Caco-2 (cell line): ENCODE measurements around the gene ROBO1. TPM values are rescaled to one million over a fixed set of nuclear protein-coding genes. Genes with fewer than 3 reads are reported as not detected.
A peak's percentile ranks its signal among the peaks of the same experiment; 100 is the strongest.

Experiments
- BruUV-seq: library from RNA; stranded (reverse); fragments of 400-500 nt; replicated peaks from 2 replicates; lab custom pipeline; 2021; lab: Mats Ljungman, UMichigan
- CTCF ChIA-PET: fragments of 300-600 bp; sonication (Branson Sonifier 250); formaldehyde crosslinking; loops from one replicate; lab custom pipeline; 2022; ENCODE audit warnings: antibody characterized with exemption; lab: Charles Lee
- POLR2A ChIA-PET: fragments of 300-600 bp; sonication (Branson Sonifier 250); formaldehyde crosslinking; loops from one replicate; lab custom pipeline; 2022; ENCODE audit warnings: antibody characterized with exemption; lab: Charles Lee
- DNase-seq, 2 experiments: peaks; one replicate each; pipeline versions ENCODE4 v3.0.0 to v3.0.0-alpha.2; 2020 to 2022
- H3K27me3 ChIP-seq: replicated peaks from 2 replicates; pipeline ENCODE4 v1.6.0; 2011; ENCODE audit warnings: low read length; ENCODE audit not compliant: control insufficient read depth, insufficient read depth
- H3K36me3 ChIP-seq: 2 replicates; pipeline ENCODE4 v1.5.1; 2011; ENCODE audit warnings: low read length; ENCODE audit not compliant: control insufficient read depth, insufficient read depth
- H3K4me1 ChIP-seq: fragments of 250-450 bp; sonication (Bioruptor Pico); 2 replicates; pipeline ENCODE4 v1.5.1; 2020; ENCODE audit warnings: mild to moderate bottlenecking
- H3K4me3 ChIP-seq: 2 replicates; pipeline ENCODE4 v1.5.1; 2011; ENCODE audit warnings: low read depth, mild to moderate bottlenecking, control low read depth, low read length
- H3K9me3 ChIP-seq: fragments of 250-450 bp; sonication (Bioruptor Pico); 2 replicates; pipeline ENCODE4 v1.5.1; 2020; ENCODE audit warnings: mild to moderate bottlenecking, moderate library complexity
- H3K27ac Mint-ChIP-seq: one replicate; pipeline ENCODE4 v1.8.0; 2022; ENCODE audit warnings: mixed read lengths; ENCODE audit not compliant: unreplicated experiment
- H3K27me3 Mint-ChIP-seq: one replicate; pipeline ENCODE4 v1.8.0; 2022; ENCODE audit warnings: mixed read lengths; ENCODE audit not compliant: insufficient read depth, unreplicated experiment
- H3K36me3 Mint-ChIP-seq: one replicate; pipeline ENCODE4 v1.8.0; 2022; ENCODE audit warnings: mild to moderate bottlenecking, mixed read lengths; ENCODE audit not compliant: insufficient read depth, unreplicated experiment
- H3K4me1 Mint-ChIP-seq: one replicate; pipeline ENCODE4 v1.8.0; 2022; ENCODE audit warnings: low read depth, mixed read lengths; ENCODE audit not compliant: unreplicated experiment
- H3K4me3 Mint-ChIP-seq: one replicate; pipeline ENCODE4 v1.8.0; 2022; ENCODE audit warnings: mild to moderate bottlenecking, moderate library complexity, mixed read lengths; ENCODE audit not compliant: unreplicated experiment
- H3K9me3 Mint-ChIP-seq: one replicate; pipeline ENCODE4 v1.8.0; 2022; ENCODE audit warnings: mixed read lengths; ENCODE audit not compliant: unreplicated experiment
- intact Hi-C: fragments of 100-400 bp; cut with micrococcal nuclease; formaldehyde crosslinking; loops from one replicate; pipeline ENCODE4 v1.10.0; 2022; ENCODE audit not compliant: unreplicated experiment
- total RNA-seq: library from RNA; stranded (reverse); gene quantifications from 2 replicates; pipeline ENCODE4 v1.2.3, GENCODE V29; 2022
- TF ChIP-seq, protein P1 (sequence below), 2 experiments: fragments of 200-600 bp in 1 of 2; IDR thresholded peaks; 1 replicate in 1 of 2; 2 replicates in 1 of 2; pipeline versions ENCODE4 v1.5.1 to v1.8.0; 2011 to 2022; ENCODE audit warnings: antibody characterized with exemption in 1 of 2, control low read depth in 1 of 2, inconsistent platforms in 1 of 2, low read depth in 1 of 2, low read length in 1 of 2, mild to moderate bottlenecking in 1 of 2, moderate library complexity in 1 of 2; ENCODE audit not compliant: insufficient read depth in 1 of 2, severe bottlenecking in 1 of 2, unreplicated experiment in 1 of 2

ROBO1 gene
- total RNA-seq, 1 experiment from 2014 or later: 1.8 TPM

DNA sequence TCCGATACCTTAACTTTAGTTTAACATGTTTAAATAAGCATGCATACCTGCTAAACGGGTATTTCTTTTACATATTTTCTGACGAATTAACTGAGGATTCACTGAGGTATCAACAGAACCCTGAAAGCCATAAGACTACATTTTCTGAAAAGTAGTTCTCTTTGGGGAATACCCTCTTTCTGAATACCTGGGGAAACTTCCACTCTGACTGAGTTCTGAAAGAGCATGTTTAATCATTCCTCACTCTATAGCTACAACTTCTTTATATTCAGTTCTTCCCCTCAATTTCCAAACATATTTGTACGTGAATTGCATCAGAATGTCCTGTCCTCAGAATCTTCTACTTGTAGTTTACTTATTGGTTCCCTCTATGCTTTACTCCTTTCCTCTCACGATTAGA lies 403.0 kb downstream of the ROBO1 start:
- Histone ChIP-seq H3K9me3 (no peaks in the 10 kb centered on the region), H3K36me3 (no peaks in the 10 kb centered on the region), H3K4me3 (no peak overlapping the region), H3K27me3 (no peaks in the 10 kb centered on the region), H3K4me1 (no peaks in the 10 kb centered on the region)
- TF ChIP-seq, protein P1, sequence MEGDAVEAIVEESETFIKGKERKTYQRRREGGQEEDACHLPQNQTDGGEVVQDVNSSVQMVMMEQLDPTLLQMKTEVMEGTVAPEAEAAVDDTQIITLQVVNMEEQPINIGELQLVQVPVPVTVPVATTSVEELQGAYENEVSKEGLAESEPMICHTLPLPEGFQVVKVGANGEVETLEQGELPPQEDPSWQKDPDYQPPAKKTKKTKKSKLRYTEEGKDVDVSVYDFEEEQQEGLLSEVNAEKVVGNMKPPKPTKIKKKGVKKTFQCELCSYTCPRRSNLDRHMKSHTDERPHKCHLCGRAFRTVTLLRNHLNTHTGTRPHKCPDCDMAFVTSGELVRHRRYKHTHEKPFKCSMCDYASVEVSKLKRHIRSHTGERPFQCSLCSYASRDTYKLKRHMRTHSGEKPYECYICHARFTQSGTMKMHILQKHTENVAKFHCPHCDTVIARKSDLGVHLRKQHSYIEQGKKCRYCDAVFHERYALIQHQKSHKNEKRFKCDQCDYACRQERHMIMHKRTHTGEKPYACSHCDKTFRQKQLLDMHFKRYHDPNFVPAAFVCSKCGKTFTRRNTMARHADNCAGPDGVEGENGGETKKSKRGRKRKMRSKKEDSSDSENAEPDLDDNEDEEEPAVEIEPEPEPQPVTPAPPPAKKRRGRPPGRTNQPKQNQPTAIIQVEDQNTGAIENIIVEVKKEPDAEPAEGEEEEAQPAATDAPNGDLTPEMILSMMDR (IDR thresholded peaks at IDR 0.05; ENCODE audit: insufficient read depth in 1 of 2, low read depth in 1 of 2, low read length in 1 of 2, severe bottlenecking in 1 of 2, unreplicated experiment in 1 of 2): no peak
- H3K4me1 Mint-ChIP-seq: no peaks in the 10 kb centered on the region
- CTCF ChIA-PET: no interaction called here
- H3K36me3 Mint-ChIP-seq: no peaks in the 10 kb centered on the region
- no peak overlapping the region for H3K4me3 Mint-ChIP-seq
- H3K27me3 Mint-ChIP-seq: peaks cover 3% of the 10 kb centered on the region
- no TSS peak for BruUV-seq
- no peak for DNase-seq
- no peak overlapping the region for H3K27ac Mint-ChIP-seq
- no peaks in the 10 kb centered on the region for H3K9me3 Mint-ChIP-seq
- POLR2A ChIA-PET: no interaction called here
- intact Hi-C loops: no loop called here

DNA sequence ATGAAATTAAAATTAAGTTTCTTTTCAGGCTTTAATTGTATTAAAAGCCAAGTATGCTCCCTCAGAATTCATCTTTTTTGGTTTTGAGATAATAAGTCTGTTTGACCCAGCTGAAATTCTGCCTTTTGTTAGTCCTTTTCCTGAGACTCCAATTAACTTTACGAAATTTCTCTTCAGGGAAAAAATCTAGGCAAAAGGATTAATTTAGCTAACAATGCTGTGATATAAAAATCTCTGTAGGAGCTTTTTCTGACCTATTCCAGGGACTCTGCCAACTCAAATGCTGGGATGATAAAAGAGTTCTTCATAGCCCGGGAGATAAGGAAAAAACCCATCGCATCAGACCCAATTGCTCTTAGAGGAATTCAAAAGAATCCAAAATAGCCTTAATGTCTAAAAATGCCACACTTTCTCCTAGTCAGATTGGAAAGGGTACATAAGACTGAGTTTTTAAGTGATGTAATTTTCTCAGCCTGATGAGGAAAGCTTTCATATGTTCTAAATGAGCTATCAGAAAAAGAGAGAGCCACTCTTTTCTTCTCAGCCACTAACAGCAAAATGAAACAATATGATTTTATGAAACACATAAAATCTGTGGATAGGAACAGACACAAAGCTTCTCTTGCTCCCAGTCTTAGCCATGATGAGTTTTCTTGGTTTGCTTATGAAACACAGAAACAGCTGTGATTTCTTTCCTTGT lies 405.1 kb downstream of the ROBO1 start:
- no peak overlapping the region for H3K4me3 ChIP-seq
- no peaks in the 10 kb centered on the region for H3K27me3 ChIP-seq
- H3K27me3 Mint-ChIP-seq: peaks cover 3% of the 10 kb centered on the region
- H3K9me3 Mint-ChIP-seq: no peaks in the 10 kb centered on the region
- TF ChIP-seq, protein P1 (IDR thresholded peaks at IDR 0.05; ENCODE audit: insufficient read depth in 1 of 2, low read depth in 1 of 2, low read length in 1 of 2, severe bottlenecking in 1 of 2, unreplicated experiment in 1 of 2): no peak
- no peak overlapping the region for H3K27ac Mint-ChIP-seq
- no peak for DNase-seq
- no peaks in the 10 kb centered on the region for H3K4me1 ChIP-seq
- CTCF ChIA-PET: interaction anchor here (1.7 kb wide), 1 partner anchor 276 kb away, joined by 13 read pairs; no protein-coding TSS in a partner anchor
- intact Hi-C loops: no loop called here
- no TSS peak for BruUV-seq
- no peaks in the 10 kb centered on the region for H3K36me3 Mint-ChIP-seq
- H3K4me3 Mint-ChIP-seq: no peak overlapping the region
- POLR2A ChIA-PET: no interaction called here
- H3K36me3 ChIP-seq: no peaks in the 10 kb centered on the region
- H3K9me3 ChIP-seq: no peaks in the 10 kb centered on the region
- H3K4me1 Mint-ChIP-seq: no peaks in the 10 kb centered on the region

DNA sequence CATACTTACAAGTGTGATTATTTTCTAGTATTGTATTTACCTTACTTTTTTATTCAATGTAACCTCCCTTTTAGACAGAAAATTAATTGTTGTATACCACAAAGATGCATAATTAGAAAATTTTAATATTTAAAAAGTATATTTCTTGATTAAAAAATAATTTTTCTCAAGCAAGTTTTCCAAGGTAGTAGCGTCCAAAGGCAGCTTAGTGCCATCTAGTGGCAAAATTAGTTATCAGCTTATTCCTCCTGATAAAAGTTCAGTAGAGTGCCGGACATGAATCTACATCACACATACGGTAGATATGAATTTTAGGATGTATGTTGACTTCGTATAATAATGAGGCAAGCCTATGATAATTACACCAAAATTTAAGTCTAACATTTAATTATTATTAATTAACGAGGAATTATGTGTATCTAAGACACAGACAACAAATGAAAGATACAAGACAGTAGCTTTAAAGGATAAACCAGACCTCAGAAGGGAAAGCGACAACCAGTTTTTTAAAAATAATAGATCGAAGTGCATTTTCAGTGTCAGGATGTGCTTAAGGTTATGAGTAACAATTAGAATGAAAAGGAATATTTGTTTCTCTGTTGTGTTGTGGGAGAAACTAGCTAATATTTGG lies 405.9 kb downstream of the ROBO1 start:
- TF ChIP-seq, protein P1 (IDR thresholded peaks at IDR 0.05; ENCODE audit: insufficient read depth in 1 of 2, low read depth in 1 of 2, low read length in 1 of 2, severe bottlenecking in 1 of 2, unreplicated experiment in 1 of 2): peak; percentile 57 to 65
- Mint-ChIP-seq H3K4me1 (no peaks in the 10 kb centered on the region), H3K36me3 (no peaks in the 10 kb centered on the region), H3K27ac (no peak overlapping the region), H3K4me3 (no peak overlapping the region), H3K27me3 (peaks cover 3% of the 10 kb centered on the region), H3K9me3 (no peaks in the 10 kb centered on the region)
- H3K9me3 ChIP-seq: no peaks in the 10 kb centered on the region
- H3K27me3 ChIP-seq: no peaks in the 10 kb centered on the region
- no peaks in the 10 kb centered on the region for H3K36me3 ChIP-seq
- POLR2A ChIA-PET: no interaction called here
- BruUV-seq: no TSS peak
- H3K4me3 ChIP-seq: no peak overlapping the region
- CTCF ChIA-PET: interaction anchor here (0.6 to 1.7 kb wide), 2 partner anchors 20 to 276 kb away, joined by 3 to 13 read pairs; no protein-coding TSS in a partner anchor
- intact Hi-C loops: loop anchor here (1.0 kb wide), 1 partner anchor 276 kb away; no protein-coding TSS in a partner anchor
- no peaks in the 10 kb centered on the region for H3K4me1 ChIP-seq
- DNase-seq: peak in 1 of 2 experiments; percentile 19
